GM21786 (cell line): ENCODE measurements around the gene HSH2D.
"Not testable (repeated sequence)": the region's sequence is repeated elsewhere in the genome, so short reads cannot be mapped to it uniquely, and the experiment has no call there.

Experiments used
- ATAC-seq: cut with Tn5 transposase; IDR thresholded peaks from one replicate; pipeline ENCODE4 v1.9.1; 2021; ENCODE audit not compliant: unreplicated experiment

HSH2D gene

GRCh38 chr19:16154557-16154956 lies 11.1 kb downstream of the HSH2D start:
- no peak for ATAC-seq

GRCh38 chr19:16155128-16155527 lies 11.6 kb downstream of the HSH2D start:
- no peak for ATAC-seq

- ATAC-seq, result no peak
Observed at GRCh38 chr19:16156904-16157303, 13.4 kb downstream of the HSH2D start.

- ATAC-seq, result no peak
Observed at GRCh38 chr19:16157601-16158000, 14.1 kb downstream of the HSH2D start.

GRCh38 chr19:16159655-16160054 lies 16.2 kb downstream of the HSH2D start:
- no peak for ATAC-seq

GRCh38 chr19:16160445-16160942 lies 17.0 kb downstream of the HSH2D start:
- no peak for ATAC-seq

GRCh38 chr19:16160943-16161560 lies 17.6 kb downstream of the HSH2D start:
- no peak for ATAC-seq

- no peak for ATAC-seq
Observed at GRCh38 chr19:16161840-16162239, 18.4 kb downstream of the HSH2D start.

GRCh38 chr19:16164222-16164890 lies 20.9 kb downstream of the HSH2D start:
- no peak for ATAC-seq

GRCh38 chr19:16166417-16166816 lies 22.9 kb downstream of the HSH2D start:
- no peak for ATAC-seq

GRCh38 chr19:16167055-16167454 lies 23.6 kb downstream of the HSH2D start:
- no peak for ATAC-seq

GRCh38 chr19:16168465-16169081 lies 25.1 kb downstream of the HSH2D start:
- ATAC-seq, result no peak

- ATAC-seq, result no peak
Observed at GRCh38 chr19:16170134-16170533, 26.6 kb downstream of the HSH2D start.

- ATAC-seq, result no peak
Observed at GRCh38 chr19:16175954-16176353, 32.5 kb downstream of the HSH2D start.

- not testable (repeated sequence) for ATAC-seq
Observed at GRCh38 chr19:16178866-16179265, 35.4 kb downstream of the HSH2D start.

- no peak for ATAC-seq
Observed at GRCh38 chr19:16180611-16181010, 37.1 kb downstream of the HSH2D start.

GRCh38 chr19:16184665-16185122 lies 41.2 kb downstream of the HSH2D start:
- ATAC-seq, result no peak

- peak; percentile 84 for ATAC-seq
Observed at GRCh38 chr19:16185123-16185767, 41.8 kb downstream of the HSH2D start, which contains the start of gene FAM32A. Gene FAM32A, plus strand, starts transcription at chr19:16185410. Its CDS starts 33 bp downstream, at chr19:16185443.

- ATAC-seq, result no peak
Observed at GRCh38 chr19:16185768-16186123, 42.3 kb downstream of the HSH2D start.

- no peak for ATAC-seq
Observed at GRCh38 chr19:16188521-16188920, 45.0 kb downstream of the HSH2D start.

- ATAC-seq, result no peak
Observed at GRCh38 chr19:16190198-16190597, 46.7 kb downstream of the HSH2D start.

GRCh38 chr19:16190736-16191135 lies 47.3 kb downstream of the HSH2D start:
- ATAC-seq, result no peak
